Activated naive CD8-positive, alpha-beta T cell treated with anti-CD3 and anti-CD28 coated beads, Interleukin-2, amount 10 ng/mL, durations not matched to agents 7 days and 5 days (primary cell): ENCODE measurements around the gene PDPN. TPM values are rescaled to one million over a fixed set of nuclear protein-coding genes. Genes with fewer than 3 reads are reported as not detected.

Experiments used
- ATAC-seq: fragments of 150-1000 bp; cut with Tn5 transposase; one replicate; pipeline ENCODE4 v1.10.0; 2021; ENCODE audit warnings: low read depth, moderate library complexity
- POLR2A ChIA-PET: fragments of 350-600 bp; sonication (Branson Sonifier 250); formaldehyde crosslinking; loops from one replicate; lab custom pipeline; 2021; ENCODE audit warnings: antibody characterized with exemption; lab: Charles Lee
- DNase-seq: peaks from one replicate; pipeline ENCODE4 v3.0.0; 2021
- H3K27ac Mint-ChIP-seq: one replicate; pipeline ENCODE4 v1.8.0; 2022; ENCODE audit warnings: mild to moderate bottlenecking, mixed read lengths
- H3K27me3 Mint-ChIP-seq: one replicate; pipeline ENCODE4 v1.8.0; 2022; ENCODE audit warnings: mild to moderate bottlenecking, moderate library complexity, mixed read lengths
- H3K36me3 Mint-ChIP-seq: one replicate; pipeline ENCODE4 v1.8.0; 2021; ENCODE audit warnings: mild to moderate bottlenecking, mixed read lengths
- H3K4me1 Mint-ChIP-seq: one replicate; pipeline ENCODE4 v1.8.0; 2021; ENCODE audit warnings: mixed read lengths
- H3K4me3 Mint-ChIP-seq: one replicate; pipeline ENCODE4 v1.8.0; 2022; ENCODE audit warnings: mild to moderate bottlenecking, moderate library complexity, mixed read lengths
- H3K9me3 Mint-ChIP-seq: one replicate; pipeline ENCODE4 v1.8.0; 2021; ENCODE audit warnings: mixed read lengths
- total RNA-seq, 2 experiments: library from RNA; stranded (reverse); gene quantifications; one replicate each; pipeline ENCODE4 v1.2.3, GENCODE V29; 2021

PDPN gene, protein sequence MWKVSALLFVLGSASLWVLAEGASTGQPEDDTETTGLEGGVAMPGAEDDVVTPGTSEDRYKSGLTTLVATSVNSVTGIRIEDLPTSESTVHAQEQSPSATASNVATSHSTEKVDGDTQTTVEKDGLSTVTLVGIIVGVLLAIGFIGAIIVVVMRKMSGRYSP
- total RNA-seq = not detected

DNA sequence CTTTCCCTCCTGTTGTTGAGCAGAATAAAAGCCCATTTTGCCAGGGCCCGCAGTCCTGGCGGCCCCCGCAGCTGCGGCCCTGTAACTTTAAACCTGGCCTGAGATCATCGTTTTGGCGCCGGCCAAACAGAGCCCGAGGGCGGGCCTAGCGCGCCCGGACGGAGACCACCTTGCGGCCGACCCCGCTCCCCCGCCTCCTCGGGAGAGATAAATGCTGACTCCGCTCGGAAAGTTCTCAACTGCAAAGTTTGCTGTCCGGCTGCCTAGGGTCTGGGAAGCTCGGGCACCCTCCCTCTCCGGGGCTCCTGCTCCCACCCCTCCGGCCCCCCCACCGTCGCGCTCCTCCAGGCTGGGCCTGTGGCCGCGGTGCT, at the start of gene PDPN:
Gene PDPN, plus strand, starts transcription at position 238 of the 371 bp plus-strand sequence. CDS start 202 bp downstream, outside the sequence.
- Mint-ChIP-seq H3K27ac (no peak within 1 kb of the TSS), H3K4me1 (no peaks in the 10 kb centered on the region), H3K36me3 (no peaks in the 10 kb centered on the region), H3K27me3 (peaks cover 51% of the 10 kb centered on the region), H3K4me3 (no peak within 1 kb of the TSS), H3K9me3 (no peaks in the 10 kb centered on the region)
- no peak for ATAC-seq
- POLR2A ChIA-PET = no interaction called here
- DNase-seq = no peak

DNA sequence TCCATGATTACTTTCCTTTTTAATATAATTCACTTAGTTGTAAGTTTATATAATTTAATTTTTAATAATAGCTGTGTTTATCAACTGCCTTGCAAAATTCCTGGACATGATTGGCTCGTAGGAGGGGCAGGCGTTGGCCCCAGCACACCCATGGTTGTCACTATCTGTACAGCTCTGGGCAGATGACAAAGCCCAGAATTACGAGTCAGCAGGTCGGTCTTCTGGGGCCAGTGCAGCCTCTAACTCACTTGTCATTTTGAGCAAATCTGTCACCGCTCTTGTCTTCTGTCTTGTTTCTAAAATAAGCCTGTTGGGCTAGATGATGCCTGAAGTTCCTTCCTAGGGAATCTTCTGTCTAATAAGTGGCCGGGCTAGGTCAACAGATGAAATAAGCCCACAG, 48.4 kb upstream of the PDPN start:
- Mint-ChIP-seq H3K27ac (no peak overlapping the region), H3K9me3 (no peaks in the 10 kb centered on the region), H3K36me3 (no peaks in the 10 kb centered on the region), H3K4me3 (no peak overlapping the region), H3K4me1 (no peaks in the 10 kb centered on the region), H3K27me3 (no peaks in the 10 kb centered on the region)
- ATAC-seq = no peak
- no peak for DNase-seq
- POLR2A ChIA-PET = no interaction called here

DNA sequence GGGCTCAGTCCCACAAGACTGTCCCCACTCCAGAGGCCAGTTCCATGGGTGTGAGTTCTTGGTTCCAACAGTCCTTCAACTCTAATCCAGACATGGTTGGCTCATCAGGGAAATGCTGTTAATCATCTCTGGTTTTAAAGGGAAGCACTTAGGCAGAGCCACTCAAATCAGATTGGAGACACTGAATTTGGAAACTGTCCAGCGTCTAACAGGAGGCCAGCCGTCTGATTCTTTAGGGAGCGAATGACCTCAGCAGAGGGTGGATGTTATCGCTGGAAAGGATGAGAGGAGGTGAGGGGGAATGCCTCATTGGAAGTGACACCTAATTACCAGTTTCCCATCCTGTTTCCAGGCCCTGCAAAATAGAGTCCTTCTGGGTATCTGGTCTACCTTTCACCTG, 47.1 kb upstream of the PDPN start:
- POLR2A ChIA-PET = no interaction called here
- H3K4me1 Mint-ChIP-seq = no peaks in the 10 kb centered on the region
- no peaks in the 10 kb centered on the region for H3K36me3 Mint-ChIP-seq
- H3K27me3 Mint-ChIP-seq = no peaks in the 10 kb centered on the region
- H3K9me3 Mint-ChIP-seq = no peaks in the 10 kb centered on the region
- no peak for DNase-seq
- H3K27ac Mint-ChIP-seq = no peak overlapping the region
- no peak overlapping the region for H3K4me3 Mint-ChIP-seq
- no peak for ATAC-seq

DNA sequence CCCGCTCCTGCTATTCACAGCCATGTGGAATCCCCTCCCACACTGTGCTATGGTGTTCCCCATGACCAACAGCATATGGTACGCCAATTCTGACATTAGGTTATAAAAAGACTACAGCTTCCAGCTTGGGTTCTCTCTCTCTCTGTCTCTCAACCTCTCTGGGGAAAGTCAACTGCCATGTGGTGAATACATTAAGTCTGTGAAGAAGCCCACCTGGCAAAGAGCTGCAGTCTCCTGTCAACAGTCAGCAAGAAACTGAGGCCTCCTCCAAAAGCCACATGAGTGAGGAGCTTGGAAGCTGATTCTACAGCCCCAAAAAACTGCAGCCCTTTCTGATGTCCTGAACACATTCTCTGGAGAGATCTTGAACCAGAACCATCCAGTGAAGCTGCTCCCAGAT, 44.8 kb upstream of the PDPN start:
- Mint-ChIP-seq H3K9me3 (no peaks in the 10 kb centered on the region), H3K4me3 (no peak overlapping the region), H3K27me3 (no peaks in the 10 kb centered on the region), H3K27ac (no peak overlapping the region), H3K36me3 (no peaks in the 10 kb centered on the region), H3K4me1 (no peaks in the 10 kb centered on the region)
- ATAC-seq (no peak), DNase-seq (no peak)
- POLR2A ChIA-PET = no interaction called here

DNA sequence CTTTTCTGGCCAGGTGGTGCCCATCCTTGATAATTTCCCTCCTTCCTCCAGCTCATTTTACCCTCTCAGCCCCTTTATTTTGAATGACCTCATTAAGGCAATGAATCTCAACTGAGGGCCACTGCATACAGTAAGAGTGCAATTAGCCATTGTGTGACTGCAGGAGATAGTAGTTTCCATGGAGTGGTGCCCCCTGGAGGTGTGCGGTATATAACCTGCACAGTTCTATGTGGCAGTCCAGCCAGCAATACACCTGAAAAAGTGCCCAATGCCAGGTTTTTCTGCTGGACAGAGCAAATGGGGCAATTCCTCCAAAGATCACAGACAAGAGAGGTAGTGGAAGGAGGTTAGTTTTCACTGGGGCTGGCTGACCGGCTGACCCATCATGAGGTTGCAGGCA, 43.9 kb upstream of the PDPN start:
- Mint-ChIP-seq H3K27ac (no peak overlapping the region), H3K4me1 (no peaks in the 10 kb centered on the region), H3K4me3 (no peak overlapping the region), H3K9me3 (no peaks in the 10 kb centered on the region), H3K27me3 (no peaks in the 10 kb centered on the region), H3K36me3 (no peaks in the 10 kb centered on the region)
- POLR2A ChIA-PET = no interaction called here
- DNase-seq = no peak
- no peak for ATAC-seq

DNA sequence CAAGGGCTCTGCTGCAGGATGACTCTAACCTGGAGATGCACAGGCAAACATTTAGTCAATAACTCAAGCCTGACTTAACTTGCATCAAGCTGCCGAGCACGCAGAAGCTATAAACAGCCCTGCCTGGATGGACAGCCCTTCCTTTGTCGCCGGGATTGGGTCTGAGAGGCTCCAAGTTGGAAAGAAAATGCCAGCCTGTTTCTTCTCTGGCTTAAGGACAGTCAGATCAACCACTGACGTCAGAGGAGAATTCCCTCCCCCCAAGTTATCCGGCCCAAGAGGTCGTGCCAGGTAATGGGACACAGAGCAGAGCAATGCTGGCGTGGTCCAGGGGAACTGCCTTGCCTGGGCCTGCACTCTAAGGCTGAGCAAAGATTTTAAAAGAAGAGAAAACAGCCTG, 42.8 kb upstream of the PDPN start:
- ATAC-seq (no peak), DNase-seq (no peak)
- no peaks in the 10 kb centered on the region for H3K9me3 Mint-ChIP-seq
- no peak overlapping the region for H3K27ac Mint-ChIP-seq
- H3K4me3 Mint-ChIP-seq = no peak overlapping the region
- POLR2A ChIA-PET = no interaction called here
- H3K4me1 Mint-ChIP-seq = no peaks in the 10 kb centered on the region
- no peaks in the 10 kb centered on the region for H3K27me3 Mint-ChIP-seq
- no peaks in the 10 kb centered on the region for H3K36me3 Mint-ChIP-seq

DNA sequence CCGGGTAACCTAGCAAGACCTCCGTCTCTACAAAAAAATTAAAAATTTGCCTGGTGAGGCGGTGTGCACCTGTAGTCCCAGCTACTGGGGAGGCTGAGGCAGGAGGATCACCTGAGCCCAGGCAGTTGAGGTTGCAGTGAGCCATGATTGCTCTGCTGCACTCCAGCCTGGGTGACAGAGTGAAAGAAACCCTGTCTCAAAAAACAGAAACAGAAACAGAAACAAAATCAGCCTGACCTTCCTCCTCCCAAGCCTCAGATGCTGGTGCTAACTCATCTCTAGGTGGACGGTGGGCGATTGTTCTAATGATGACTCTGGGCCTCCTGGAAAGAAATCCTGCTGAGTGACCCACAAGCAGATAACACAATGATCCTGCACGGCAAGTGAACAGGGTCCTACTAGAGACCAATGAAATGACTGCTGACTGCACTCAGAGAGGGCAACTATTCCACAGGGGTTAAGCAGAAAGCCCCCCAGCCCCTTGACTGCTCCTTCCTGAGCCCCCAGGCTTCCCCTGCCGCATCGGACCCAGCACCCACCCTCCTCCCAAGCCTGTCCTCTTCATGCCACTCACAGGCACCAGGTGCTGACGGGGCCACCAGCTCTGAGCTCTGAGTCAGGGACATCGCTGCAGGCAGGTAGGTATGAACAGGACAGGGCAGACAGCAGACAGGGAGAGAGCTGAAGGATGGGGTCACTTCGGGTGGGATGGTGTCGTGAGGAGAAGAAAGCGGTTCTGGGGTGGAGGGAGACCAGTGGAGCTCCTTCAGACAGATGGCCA, 42.0 kb upstream of the PDPN start:
- POLR2A ChIA-PET = no interaction called here
- Mint-ChIP-seq H3K27me3 (peaks cover 3% of the 10 kb centered on the region), H3K4me3 (no peak overlapping the region), H3K4me1 (no peaks in the 10 kb centered on the region), H3K36me3 (no peaks in the 10 kb centered on the region), H3K27ac (no peak overlapping the region), H3K9me3 (no peaks in the 10 kb centered on the region)
- DNase-seq (no peak), ATAC-seq (no peak)

DNA sequence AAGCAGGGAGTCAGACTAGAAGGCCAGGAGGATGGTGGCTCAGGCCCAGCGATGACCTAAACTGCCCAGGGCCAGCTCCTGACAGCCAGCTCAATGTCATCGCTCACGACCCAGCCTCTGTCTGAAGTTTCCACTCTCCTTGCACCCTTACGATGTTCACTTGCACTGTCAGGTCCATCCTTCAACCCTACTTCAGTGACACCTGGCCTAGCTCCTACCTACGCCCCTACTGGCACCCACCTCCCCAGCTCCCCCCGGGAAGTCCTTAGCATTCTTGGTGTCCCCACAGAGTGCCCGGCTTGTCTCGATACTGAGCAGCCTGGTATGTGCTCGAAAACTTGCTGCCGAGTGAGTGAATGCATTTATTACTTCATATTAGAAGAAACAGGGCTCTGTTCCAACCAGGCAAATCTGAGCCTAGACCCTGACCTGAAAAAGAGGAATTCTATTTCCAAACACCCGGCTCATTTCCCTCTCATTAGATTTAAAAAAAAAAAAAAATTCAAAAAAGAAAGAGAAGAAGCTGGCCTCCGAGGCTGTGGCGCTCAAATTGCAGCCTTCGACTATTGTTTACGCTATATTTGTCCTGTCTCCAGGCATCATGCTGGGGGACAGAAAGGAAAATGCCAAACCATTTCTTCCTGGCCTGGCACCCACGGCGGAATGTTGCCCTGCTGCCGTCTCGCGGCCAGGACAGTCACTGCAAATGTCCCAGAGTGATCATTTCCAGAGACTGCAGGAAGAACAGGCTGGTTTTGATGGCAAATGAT, 40.0 kb upstream of the PDPN start:
- peaks cover 3% of the 10 kb centered on the region for H3K27me3 Mint-ChIP-seq
- no peaks in the 10 kb centered on the region for H3K4me1 Mint-ChIP-seq
- ATAC-seq (no peak), DNase-seq (no peak)
- POLR2A ChIA-PET = no interaction called here
- H3K4me3 Mint-ChIP-seq = no peak overlapping the region
- no peak overlapping the region for H3K27ac Mint-ChIP-seq
- H3K9me3 Mint-ChIP-seq = no peaks in the 10 kb centered on the region
- no peaks in the 10 kb centered on the region for H3K36me3 Mint-ChIP-seq

DNA sequence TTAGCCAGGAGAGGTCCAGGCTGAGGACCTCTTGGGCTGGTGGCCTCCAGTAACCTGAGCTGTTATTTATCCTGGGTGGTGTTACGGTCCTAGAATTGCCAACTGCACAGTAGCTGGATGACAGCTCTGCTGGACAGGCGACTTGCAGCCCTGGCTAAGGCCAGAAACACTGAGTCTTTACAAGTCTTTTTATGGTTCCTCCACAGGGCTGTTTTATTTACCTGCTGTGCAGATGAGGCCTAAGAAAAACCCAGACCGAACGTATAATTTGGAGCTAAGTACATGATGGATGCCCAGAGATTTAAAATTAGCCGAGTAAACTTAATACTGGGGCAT, 39.4 kb upstream of the PDPN start:
- POLR2A ChIA-PET = no interaction called here
- H3K27ac Mint-ChIP-seq = no peak overlapping the region
- no peak for ATAC-seq
- peaks cover 5% of the 10 kb centered on the region for H3K27me3 Mint-ChIP-seq
- H3K9me3 Mint-ChIP-seq = no peaks in the 10 kb centered on the region
- H3K36me3 Mint-ChIP-seq = no peaks in the 10 kb centered on the region
- no peak for DNase-seq
- no peak overlapping the region for H3K4me3 Mint-ChIP-seq
- H3K4me1 Mint-ChIP-seq = no peaks in the 10 kb centered on the region

DNA sequence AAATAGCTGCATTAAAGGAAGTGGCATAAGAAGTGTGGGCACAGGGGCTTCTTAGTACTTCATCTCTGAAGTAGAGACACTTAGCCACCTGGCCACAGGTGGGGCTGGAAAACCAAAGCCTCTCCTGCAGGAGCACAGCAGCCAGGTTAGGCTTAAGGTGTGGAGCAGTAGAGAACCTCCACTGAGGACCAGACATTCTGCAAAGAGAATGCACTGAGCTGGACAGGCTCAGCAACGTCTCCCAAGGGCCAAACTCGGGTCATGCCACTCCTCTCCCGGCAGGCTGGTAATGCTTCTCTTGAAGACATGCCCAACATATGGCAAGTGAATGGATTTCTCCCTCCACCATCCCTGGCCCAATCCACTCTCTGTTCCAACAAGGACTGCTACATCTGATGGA, 36.8 kb upstream of the PDPN start:
- Mint-ChIP-seq H3K27ac (no peak overlapping the region), H3K4me3 (no peak overlapping the region), H3K9me3 (no peaks in the 10 kb centered on the region), H3K27me3 (peaks cover 5% of the 10 kb centered on the region), H3K4me1 (no peaks in the 10 kb centered on the region), H3K36me3 (no peaks in the 10 kb centered on the region)
- ATAC-seq (no peak), DNase-seq (no peak)
- POLR2A ChIA-PET = no interaction called here

DNA sequence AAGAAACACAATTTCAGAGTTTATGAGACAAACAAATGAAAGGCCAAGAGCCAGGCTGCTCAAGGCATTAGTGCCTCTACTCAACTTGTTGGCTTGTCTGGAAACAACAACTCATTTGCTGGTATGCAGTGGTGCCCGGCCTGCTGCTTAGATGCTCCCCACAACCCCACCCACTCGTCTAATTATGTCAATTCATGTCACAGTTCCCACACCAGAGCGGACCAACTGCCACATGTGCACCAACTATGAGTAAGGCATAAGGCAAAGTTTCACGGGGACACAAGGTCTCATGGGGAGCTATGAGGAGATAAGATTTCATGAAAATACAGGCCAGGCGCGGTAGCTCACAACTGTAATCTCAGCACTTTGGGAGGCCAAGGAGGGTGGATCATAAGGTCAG, 35.4 kb upstream of the PDPN start:
- POLR2A ChIA-PET = no interaction called here
- no peaks in the 10 kb centered on the region for H3K36me3 Mint-ChIP-seq
- DNase-seq (no peak), ATAC-seq (no peak)
- no peaks in the 10 kb centered on the region for H3K9me3 Mint-ChIP-seq
- H3K27me3 Mint-ChIP-seq = peaks cover 5% of the 10 kb centered on the region
- H3K4me3 Mint-ChIP-seq = no peak overlapping the region
- H3K4me1 Mint-ChIP-seq = no peaks in the 10 kb centered on the region
- H3K27ac Mint-ChIP-seq = no peak overlapping the region

DNA sequence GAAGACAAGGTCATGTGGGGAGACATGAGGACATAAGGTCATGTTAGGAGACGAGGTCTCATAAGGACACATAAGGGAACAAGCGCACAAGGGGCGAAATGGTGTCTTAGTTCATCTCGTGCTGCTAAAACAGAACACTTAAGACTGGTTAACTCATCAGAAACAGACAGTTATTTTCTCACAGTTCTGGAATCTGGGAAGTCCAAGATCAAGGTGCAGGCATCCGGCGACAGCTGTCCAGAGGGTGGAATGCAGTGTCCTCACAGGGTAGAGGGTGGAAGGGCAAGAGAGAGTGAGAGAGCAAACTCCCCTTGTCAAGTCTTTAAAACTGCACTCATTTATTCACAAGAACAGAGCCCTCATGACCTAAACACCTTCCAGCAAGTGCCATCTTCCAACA, 34.6 kb upstream of the PDPN start:
- ATAC-seq = no peak
- Mint-ChIP-seq H3K36me3 (no peaks in the 10 kb centered on the region), H3K4me1 (no peaks in the 10 kb centered on the region), H3K9me3 (no peaks in the 10 kb centered on the region), H3K27me3 (peaks cover 5% of the 10 kb centered on the region), H3K27ac (no peak overlapping the region), H3K4me3 (no peak overlapping the region)
- DNase-seq = no peak
- POLR2A ChIA-PET = no interaction called here

DNA sequence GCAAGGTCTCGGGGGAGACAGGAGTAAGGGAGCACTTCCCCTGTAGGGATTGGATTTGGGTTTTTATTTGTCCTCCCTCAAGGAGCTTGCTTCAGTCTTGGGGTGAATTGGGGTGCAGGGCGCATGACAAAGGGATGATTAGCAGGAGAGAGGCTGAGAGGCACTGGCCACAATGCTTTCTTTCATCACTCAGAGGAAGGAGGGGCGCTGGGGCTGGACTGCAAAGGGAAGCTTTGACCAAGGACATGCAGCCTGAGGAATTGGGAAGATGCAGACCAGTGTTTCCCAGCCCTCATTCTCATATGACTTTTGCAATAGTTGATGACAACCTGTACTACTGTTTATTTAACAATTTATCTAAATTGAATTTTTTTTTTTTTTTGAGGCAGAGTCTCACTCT, 34.1 kb upstream of the PDPN start:
- ATAC-seq (no peak), DNase-seq (no peak)
- Mint-ChIP-seq H3K4me3 (no peak overlapping the region), H3K9me3 (no peaks in the 10 kb centered on the region), H3K27me3 (peaks cover 5% of the 10 kb centered on the region), H3K27ac (no peak overlapping the region), H3K36me3 (no peaks in the 10 kb centered on the region), H3K4me1 (no peaks in the 10 kb centered on the region)
- POLR2A ChIA-PET = no interaction called here

DNA sequence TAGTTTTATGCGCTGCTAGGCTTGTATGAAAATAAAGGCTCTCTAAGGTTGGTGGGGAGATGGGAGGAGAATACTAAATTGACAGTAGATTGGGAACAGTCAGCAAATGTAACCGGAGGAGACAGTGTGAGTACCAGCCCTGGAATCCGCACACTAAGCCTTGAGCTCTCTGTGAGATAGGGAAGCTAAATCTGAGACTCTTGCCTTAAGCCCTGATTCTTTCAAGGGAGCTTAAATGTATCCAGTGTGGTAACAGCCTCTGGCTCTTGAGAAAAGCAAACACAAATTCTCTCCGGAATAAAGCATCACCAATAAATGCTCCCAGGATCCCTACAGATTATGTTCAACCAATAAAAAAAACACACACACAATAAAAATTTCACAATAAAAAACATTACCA, 33.0 kb upstream of the PDPN start:
- no peaks in the 10 kb centered on the region for H3K4me1 Mint-ChIP-seq
- H3K9me3 Mint-ChIP-seq = no peaks in the 10 kb centered on the region
- no peak overlapping the region for H3K27ac Mint-ChIP-seq
- no peak for DNase-seq
- H3K4me3 Mint-ChIP-seq = no peak overlapping the region
- POLR2A ChIA-PET = no interaction called here
- no peak for ATAC-seq
- H3K27me3 Mint-ChIP-seq = peaks cover 5% of the 10 kb centered on the region
- no peaks in the 10 kb centered on the region for H3K36me3 Mint-ChIP-seq
